ENCODE measurements around the gene WWOX. TPM values are rescaled to one million over a fixed set of nuclear protein-coding genes. Genes with fewer than 3 reads are reported as not detected.

The WWOX gene
- total and polyA plus RNA-seq, 2 of the 8 experiments (the other 6 are each of a cell fraction or from before 2014, with no cell fraction given): 5.4 to 16.7 TPM

DNA sequence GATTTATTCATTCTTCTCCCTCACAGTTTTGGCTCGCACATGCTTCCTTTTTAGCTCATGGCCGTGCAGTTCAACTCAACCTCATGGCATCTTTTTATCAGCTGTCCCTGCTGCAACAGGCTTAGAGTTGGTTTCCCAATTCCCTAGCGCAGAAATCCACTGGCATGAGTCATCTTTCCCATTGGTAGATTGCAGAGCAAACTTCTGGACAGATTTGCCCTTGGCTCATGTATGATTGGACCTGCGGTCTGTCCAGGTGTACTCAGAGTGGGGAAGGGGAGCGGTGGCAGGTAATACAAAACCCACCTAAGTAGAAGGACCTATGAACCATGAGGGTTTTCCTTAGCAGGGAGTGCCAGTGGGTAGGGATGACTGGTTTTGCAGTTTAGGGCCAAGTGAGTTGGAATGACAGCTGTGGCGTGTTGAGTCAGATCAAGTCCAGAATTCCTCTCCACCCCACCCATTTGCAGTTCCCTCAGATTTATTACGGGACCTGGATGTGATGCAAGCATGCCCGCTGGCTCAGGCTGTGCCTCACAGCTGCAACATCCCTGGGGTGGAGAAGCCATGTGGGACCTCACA lies 584.7 kb downstream of the WWOX start:
- Histone ChIP-seq H3K9ac (replicated peaks in 1 of 4; ENCODE audit: extremely low read depth in 1 of 4, low read depth in 3 of 4, low read length in 3 of 4) (no peak overlapping the region), H3K9me3 (ENCODE audit: insufficient read depth in 2 of 2, low read depth in 1 of 2, low read length in 1 of 2) (no peaks in the 10 kb centered on the region), H3K4me3 (ENCODE audit: extremely low read depth in 1 of 4, insufficient read depth in 2 of 4, low read depth in 3 of 4, low read length in 4 of 4) (no peak overlapping the region), H3K4me2 (ENCODE audit: insufficient read depth in 1 of 2, low read depth in 2 of 2, low read length in 2 of 2) (no peak overlapping the region), H2BK20ac (ENCODE audit: low read length) (no peak overlapping the region), H4K5ac (ENCODE audit: insufficient read length, low read depth, low read length) (no peak overlapping the region), H3K18ac (ENCODE audit: extremely low read depth, low read length) (no peak overlapping the region), H3K4ac (replicated peaks; ENCODE audit: insufficient read length, low read depth, low read length) (no peak overlapping the region), H3K79me2 (ENCODE audit: control insufficient read depth in 1 of 2, insufficient read depth in 2 of 2, low read length in 2 of 2) (no peaks in the 10 kb centered on the region), H2BK12ac (ENCODE audit: low read depth, low read length) (no peak overlapping the region), H3K27me3 (replicated peaks in 1 of 4; ENCODE audit: control insufficient read depth in 3 of 4, extremely low read depth in 1 of 4, insufficient read depth in 3 of 4, low read length in 3 of 4) (no peaks in the 10 kb centered on the region), H2AFZ (ENCODE audit: low read length) (no peak overlapping the region), H3K27ac (ENCODE audit: low read depth, low read length) (no peak overlapping the region), H3K36me3 (ENCODE audit: control insufficient read depth in 2 of 4, insufficient read depth in 4 of 4, low read length in 3 of 4) (no peaks in the 10 kb centered on the region), H2AK5ac (ENCODE audit: low read depth, low read length) (no peak overlapping the region), H2BK15ac (ENCODE audit: low read length) (no peak overlapping the region), H3K14ac (ENCODE audit: insufficient read length) (no peak overlapping the region), H2BK120ac (replicated peaks; ENCODE audit: low read depth, low read length) (no peak overlapping the region), H3K79me1 (ENCODE audit: low read depth, low read length) (no peaks in the 10 kb centered on the region), H3K23ac (ENCODE audit: insufficient read length) (no peak overlapping the region), H4K91ac (replicated peaks; ENCODE audit: insufficient read length, low read length) (no peak overlapping the region), H4K8ac (ENCODE audit: extremely low read depth, insufficient read depth, low read length) (no peak overlapping the region), H3K56ac (replicated peaks; ENCODE audit: insufficient read length, low read depth, low read length) (no peak overlapping the region), H3K23me2 (ENCODE audit: low read depth, low read length) (no peaks in the 10 kb centered on the region), H3K4me1 (replicated peaks in 1 of 4; ENCODE audit: control insufficient read depth in 3 of 4, insufficient read depth in 4 of 4, low read length in 3 of 4) (no peaks in the 10 kb centered on the region), H2BK5ac (ENCODE audit: low read depth, low read length) (no peak overlapping the region), H4K20me1 (replicated peaks in 1 of 2; ENCODE audit: control insufficient read depth in 1 of 2, insufficient read depth in 2 of 2, low read length in 2 of 2) (no peaks in the 10 kb centered on the region)
- CTCF ChIA-PET (ENCODE audit: partially characterized antibody): interaction anchor here (0.6 to 1.3 kb wide), 5 partner anchors 12 to 1125 kb away, joined by 3 to 4 read pairs (median 3); no protein-coding TSS in a partner anchor
- POLR2A ChIA-PET (ENCODE audit: partially characterized antibody): no interaction called here
- no peak for FAIRE-seq
- no peak for DNase-seq (ENCODE audit: low read depth in 1 of 2, low spot score in 2 of 2)
- 94% methylated on average over 8 of the region's 8 CpGs; no CpG with 5 or more reads in 1 of the 2 experiments for WGBS, 2 experiments (ENCODE audit: extremely low coverage in 1 of 2, insufficient coverage in 1 of 2, insufficient read length in 1 of 2, insufficient replicate concordance in 2 of 2, low coverage in 1 of 2, low lambda C conversion rate in 2 of 2, missing lambda C conversion rate in 1 of 2)
- no peak for TF ChIP-seq RXRA (IDR thresholded peaks at IDR 0.05; ENCODE audit: insufficient read depth, low read depth, low read length)
- no peak for TF ChIP-seq CHD2 (IDR thresholded peaks at IDR 0.05; ENCODE audit: low read length)
- no peak for TF ChIP-seq TBP (IDR thresholded peaks at IDR 0.05; ENCODE audit: low read depth, low read length)
- no peak for TF ChIP-seq ZNF274 (IDR thresholded peaks at IDR 0.05; ENCODE audit: borderline replicate concordance, extremely low read depth, low read length)
- TF ChIP-seq GTF2F1 (IDR thresholded peaks at IDR 0.05; ENCODE audit: borderline replicate concordance, low read depth, low read length): no peak
- no peak for TF ChIP-seq SAP30 (IDR thresholded peaks at IDR 0.05; ENCODE audit: insufficient read depth, insufficient replicate concordance, low read length)
- no peak for TF ChIP-seq KDM4A (IDR thresholded peaks at IDR 0.05; ENCODE audit: low read depth, low read length, severe bottlenecking)
- no peak for TF ChIP-seq TAF1 (IDR thresholded peaks at IDR 0.05; ENCODE audit: low read depth, low read length)
- no peak for TF ChIP-seq TCF12 (IDR thresholded peaks at IDR 0.05; ENCODE audit: low read depth, low read length)
- no peak for TF ChIP-seq CBX8 (IDR thresholded peaks at IDR 0.05; ENCODE audit: borderline replicate concordance, low read depth, low read length)
- TF ChIP-seq EGR1 (IDR thresholded peaks at IDR 0.05; ENCODE audit: borderline replicate concordance, low read depth, low read length): no peak
- no peak for TF ChIP-seq FOSL1 (IDR thresholded peaks at IDR 0.05; ENCODE audit: insufficient read depth, low read depth, low read length)
- TF ChIP-seq NRF1 (IDR thresholded peaks at IDR 0.05; ENCODE audit: low read depth, low read length): no peak
- no peak for TF ChIP-seq SP1 (IDR thresholded peaks at IDR 0.05; ENCODE audit: low read depth, low read length)
- TF ChIP-seq POLR2AphosphoS5 (IDR thresholded peaks at IDR 0.05; ENCODE audit: low read depth, low read length): no peak

Measured in H1 (cell line).